GM12878 (cell line): Measurements from ENCODE around the gene PTPRM. TPM values are rescaled to one million over a fixed set of nuclear protein-coding genes. Genes with fewer than 3 reads are reported as not detected.

Experiments used
- ATAC-seq: fragments of 200-7000 bp; cut with Tn5 transposase; 3 replicates; pipeline ENCODE4 v1.9.1; 2020; ENCODE audit warnings: mild to moderate bottlenecking, moderate library complexity
- BruUV-seq: library from RNA; stranded (reverse); fragments of 400-500 nt; replicated peaks from 2 replicates; lab custom pipeline; 2021; lab: Mats Ljungman, UMichigan
- CTCF ChIA-PET: fragments of 300-600 bp; sonication (Branson Sonifier 250); formaldehyde crosslinking; extraction: SDS; loops from one replicate; lab custom pipeline; 2021; ENCODE audit warnings: inconsistent platforms; lab: Yijun Ruan, JAX
- POLR2A ChIA-PET: fragments of 350-600 bp; formaldehyde crosslinking; extraction: SDS; loops from one replicate; lab custom pipeline; 2021; ENCODE audit warnings: inconsistent platforms; lab: Charles Lee
- RAD21 ChIA-PET: fragments of 300-600 bp; sonication (Branson Sonifier 250); formaldehyde crosslinking; loops from one replicate; lab custom pipeline; 2023; ENCODE audit warnings: antibody characterized with exemption; ENCODE audit not compliant: unreplicated experiment; lab: Charles Lee
- SMC1A ChIA-PET: fragments of 300-600 bp; sonication (Branson Sonifier 250); formaldehyde crosslinking; loops from one replicate; lab custom pipeline; 2023; ENCODE audit not compliant: unreplicated experiment, uncharacterized antibody; lab: Charles Lee
- DNase-seq: peaks from one replicate; pipeline ENCODE4 v3.0.0-alpha.2; 2011; ENCODE audit warnings: low read depth, low spot score
- FAIRE-seq: peaks from 3 replicates; lab custom pipeline; 2011; peaks lifted over from hg19 to GRCh38; lab: Jason Lieb, UNC
- H2AFZ ChIP-seq: 2 replicates; pipeline ENCODE4 v1.6.0; 2011; ENCODE audit warnings: low read depth, low read length, control low read depth; ENCODE audit not compliant: control insufficient read depth
- H3K27ac ChIP-seq: 2 replicates; pipeline ENCODE4 v1.5.1; 2011; ENCODE audit warnings: control low read depth; ENCODE audit not compliant: control insufficient read depth, insufficient read depth
- H3K27me3 ChIP-seq, 2 experiments: replicated peaks in 1 of 2; 2 replicates each; pipeline versions ENCODE4 v1.6.0 to v1.6.1; 2011; ENCODE audit warnings: low read length in 1 of 2; ENCODE audit not compliant: control insufficient read depth in 2 of 2, insufficient read depth in 2 of 2
- H3K36me3 ChIP-seq, 2 experiments: 2 replicates each; pipeline ENCODE4 v1.5.1; 2011; ENCODE audit warnings: low read length in 1 of 2; ENCODE audit not compliant: control insufficient read depth in 2 of 2, insufficient read depth in 2 of 2
- H3K4me1 ChIP-seq: 2 replicates; pipeline ENCODE4 v1.6.1; 2011; ENCODE audit warnings: mild to moderate bottlenecking, low read length, moderate library complexity, mixed read lengths; ENCODE audit not compliant: control insufficient read depth, insufficient read depth
- H3K4me2 ChIP-seq: 2 replicates; pipeline ENCODE4 v1.6.0; 2011; ENCODE audit warnings: control low read depth; ENCODE audit not compliant: control insufficient read depth, insufficient read depth
- H3K4me3 ChIP-seq: fragments of 200-600 bp; sonication (generic); 2 replicates; pipeline ENCODE4 v1.5.1; 2016
- H3K79me2 ChIP-seq: 2 replicates; pipeline ENCODE4 v1.6.0; 2011; ENCODE audit warnings: low read length; ENCODE audit not compliant: control insufficient read depth, insufficient read depth
- H3K9ac ChIP-seq: 2 replicates; pipeline ENCODE4 v1.8.0; 2011; ENCODE audit warnings: low read length, control low read depth, mixed read lengths; ENCODE audit not compliant: control insufficient read depth, insufficient read depth
- H3K9me3 ChIP-seq: replicated peaks from 3 replicates; pipeline ENCODE4 v1.5.1; 2011; ENCODE audit warnings: mild to moderate bottlenecking, low read length; ENCODE audit not compliant: control insufficient read depth, insufficient read depth
- H4K20me1 ChIP-seq: 2 replicates; pipeline ENCODE4 v1.6.0; 2011; ENCODE audit not compliant: control insufficient read depth, insufficient read depth
- NFYA ChIP-seq: IDR thresholded peaks from 2 replicates; pipeline ENCODE4 v1.6.1; 2011; ENCODE audit warnings: low read depth, mild to moderate bottlenecking, low read length, improper control_type of control experiment, borderline replicate concordance
- PAX5 ChIP-seq: IDR thresholded peaks from 2 replicates; pipeline ENCODE4 v1.6.1; 2011; ENCODE audit warnings: low read depth, low read length, borderline replicate concordance
- SP1 ChIP-seq: IDR thresholded peaks from one replicate; pipeline ENCODE4 v1.6.1; 2011; ENCODE audit warnings: low read depth, low read length
- STAT3 ChIP-seq: IDR thresholded peaks from 2 replicates; pipeline ENCODE4 v1.6.1; 2011; ENCODE audit warnings: low read depth, low read length, improper control_type of control experiment
- TAF1 ChIP-seq: IDR thresholded peaks from 2 replicates; pipeline ENCODE4 v1.6.1; 2011; ENCODE audit warnings: mild to moderate bottlenecking, low read depth, low read length, borderline replicate concordance
- ZNF384 ChIP-seq: IDR thresholded peaks from 2 replicates; pipeline ENCODE4 v1.6.1; 2012; ENCODE audit warnings: low read depth, mild to moderate bottlenecking, low read length, improper control_type of control experiment, borderline replicate concordance
- ZNF622 ChIP-seq: fragments of 450-650 bp; IDR thresholded peaks from 2 replicates; pipeline ENCODE4 v1.6.1; 2017; ENCODE audit warnings: mild to moderate bottlenecking, inconsistent platforms
- ZZZ3 ChIP-seq: IDR thresholded peaks from 2 replicates; pipeline ENCODE4 v1.6.1; 2011; ENCODE audit warnings: low read depth; ENCODE audit not compliant: control insufficient read depth, insufficient read length
- WGBS: methylation state at CpG from one replicate; pipeline ENCODE4 v1.1.6; 2016; ENCODE audit warnings: low lambda C conversion rate; ENCODE audit not compliant: insufficient replicate concordance, insufficient coverage; ENCODE audit errors: missing lambda C conversion rate; 5-methylcytosine and 5-hydroxymethylcytosine counted together
- in situ Hi-C: fragments of 300-500 bp; cut with MboI; formaldehyde crosslinking; loops from 9 replicates; pipeline ENCODE4 v1.14.3; 2018; ENCODE audit warnings: mixed read lengths
- intact Hi-C: fragments of 100-400 bp; cut with micrococcal nuclease; formaldehyde crosslinking; loops from one replicate; pipeline ENCODE4 v1.14.2; 2022; ENCODE audit not compliant: unreplicated experiment
- polyA plus RNA-seq, 11 experiments: library from polyadenylated mRNA; depleted of rRNA in 4 of 11; unstranded in 6 of 11; stranded (reverse) in 5 of 11; fragments of >200 nt; fragmentation: Nextera tagmentation in 4 of 11; fragmentation: Illumina TruSeq in 1 of 11; extraction: Ambion mirVana in 4 of 11; extraction: Trizol in 1 of 11; gene quantifications; 1 replicate in 1 of 11; 2 replicates in 10 of 11; pipeline versions ENCODE4 v1.2.1 to v1.2.3, GENCODE V29; 2011 to 2016; ENCODE audit warnings: inconsistent platforms in 2 of 11, missing spikeins in 2 of 11, low read depth in 1 of 11
- total RNA-seq, 4 experiments: library from RNA; depleted of rRNA in 3 of 4; stranded (reverse); fragments of >200 nt in 3 of 4; fragmentation: Illumina TruSeq in 1 of 4; extraction: Trizol in 1 of 4; gene quantifications; 2 replicates each; pipeline versions ENCODE4 v1.2.1 to v1.2.3, GENCODE V29; 2013 to 2021
- TF ChIP-seq, protein P1 (sequence below): fragments of 450-650 bp; formaldehyde crosslinking; IDR thresholded peaks from 2 replicates; pipeline ENCODE4 v1.4.0; 2022; ENCODE audit warnings: mild to moderate bottlenecking, moderate library complexity
- TF ChIP-seq, protein P2 (sequence below): fragments of 150-350 bp; IDR thresholded peaks from 2 replicates; pipeline ENCODE4 v1.6.1; 2016; ENCODE audit warnings: low read depth, low read length
- TF ChIP-seq, protein P3 (sequence below): IDR thresholded peaks from 2 replicates; pipeline ENCODE4 v1.6.1; 2012; ENCODE audit warnings: improper control_type of control experiment, low read depth, low read length; ENCODE audit not compliant: insufficient replicate concordance

The PTPRM gene
- total and polyA plus RNA-seq, 10 of the 15 experiments (the other 5 are each of a cell fraction or from before 2014, with no cell fraction given) = 0.07 to 22.6 (median 0.60) TPM

DNA sequence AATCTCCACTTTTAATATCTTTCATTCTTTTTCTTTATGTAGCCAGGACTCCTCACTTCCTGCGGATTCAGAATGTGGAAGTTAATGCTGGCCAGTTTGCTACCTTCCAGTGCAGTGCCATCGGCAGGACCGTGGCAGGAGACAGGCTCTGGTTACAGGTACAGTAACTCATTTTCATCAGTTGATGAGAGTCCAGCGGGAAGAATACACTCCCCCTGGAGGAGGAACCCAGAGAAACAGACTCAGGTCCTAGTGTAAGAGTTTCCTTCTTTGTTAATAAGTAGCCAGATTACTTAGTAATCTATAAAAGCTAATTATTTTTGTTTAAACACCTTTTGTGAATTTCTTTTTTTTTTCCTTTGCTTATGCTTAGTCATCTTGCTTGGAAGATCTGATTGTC is 359.4 kb downstream of the PTPRM start:
- no peaks in the 10 kb centered on the region for H3K9me3 ChIP-seq
- in situ Hi-C loops = no loop called here
- FAIRE-seq = no peak
- TF ChIP-seq SP1 = no peak
- TF ChIP-seq, protein P1, sequence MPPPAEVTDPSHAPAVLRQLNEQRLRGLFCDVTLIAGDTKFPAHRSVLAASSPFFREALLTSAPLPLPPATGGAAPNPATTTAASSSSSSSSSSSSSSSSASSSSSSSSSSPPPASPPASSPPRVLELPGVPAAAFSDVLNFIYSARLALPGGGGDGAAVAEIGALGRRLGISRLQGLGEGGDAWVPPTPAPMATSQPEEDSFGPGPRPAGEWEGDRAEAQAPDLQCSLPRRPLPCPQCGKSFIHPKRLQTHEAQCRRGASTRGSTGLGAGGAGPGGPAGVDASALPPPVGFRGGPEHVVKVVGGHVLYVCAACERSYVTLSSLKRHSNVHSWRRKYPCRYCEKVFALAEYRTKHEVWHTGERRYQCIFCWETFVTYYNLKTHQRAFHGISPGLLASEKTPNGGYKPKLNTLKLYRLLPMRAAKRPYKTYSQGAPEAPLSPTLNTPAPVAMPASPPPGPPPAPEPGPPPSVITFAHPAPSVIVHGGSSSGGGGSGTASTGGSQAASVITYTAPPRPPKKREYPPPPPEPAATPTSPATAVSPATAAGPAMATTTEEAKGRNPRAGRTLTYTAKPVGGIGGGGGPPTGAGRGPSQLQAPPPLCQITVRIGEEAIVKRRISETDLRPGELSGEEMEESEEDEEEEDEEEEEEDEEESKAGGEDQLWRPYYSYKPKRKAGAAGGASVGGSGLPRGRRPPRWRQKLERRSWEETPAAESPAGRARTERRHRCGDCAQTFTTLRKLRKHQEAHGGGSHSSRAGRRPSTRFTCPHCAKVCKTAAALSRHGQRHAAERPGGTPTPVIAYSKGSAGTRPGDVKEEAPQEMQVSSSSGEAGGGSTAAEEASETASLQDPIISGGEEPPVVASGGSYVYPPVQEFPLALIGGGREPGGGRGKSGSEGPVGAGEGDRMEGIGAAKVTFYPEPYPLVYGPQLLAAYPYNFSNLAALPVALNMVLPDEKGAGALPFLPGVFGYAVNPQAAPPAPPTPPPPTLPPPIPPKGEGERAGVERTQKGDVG (CRISPR knock-in tag) = no peak
- no peak for TF ChIP-seq ZNF384
- TF ChIP-seq ZZZ3 = no peak
- no peak for TF ChIP-seq ZNF622
- no peak for TF ChIP-seq STAT3
- TF ChIP-seq, protein P2, sequence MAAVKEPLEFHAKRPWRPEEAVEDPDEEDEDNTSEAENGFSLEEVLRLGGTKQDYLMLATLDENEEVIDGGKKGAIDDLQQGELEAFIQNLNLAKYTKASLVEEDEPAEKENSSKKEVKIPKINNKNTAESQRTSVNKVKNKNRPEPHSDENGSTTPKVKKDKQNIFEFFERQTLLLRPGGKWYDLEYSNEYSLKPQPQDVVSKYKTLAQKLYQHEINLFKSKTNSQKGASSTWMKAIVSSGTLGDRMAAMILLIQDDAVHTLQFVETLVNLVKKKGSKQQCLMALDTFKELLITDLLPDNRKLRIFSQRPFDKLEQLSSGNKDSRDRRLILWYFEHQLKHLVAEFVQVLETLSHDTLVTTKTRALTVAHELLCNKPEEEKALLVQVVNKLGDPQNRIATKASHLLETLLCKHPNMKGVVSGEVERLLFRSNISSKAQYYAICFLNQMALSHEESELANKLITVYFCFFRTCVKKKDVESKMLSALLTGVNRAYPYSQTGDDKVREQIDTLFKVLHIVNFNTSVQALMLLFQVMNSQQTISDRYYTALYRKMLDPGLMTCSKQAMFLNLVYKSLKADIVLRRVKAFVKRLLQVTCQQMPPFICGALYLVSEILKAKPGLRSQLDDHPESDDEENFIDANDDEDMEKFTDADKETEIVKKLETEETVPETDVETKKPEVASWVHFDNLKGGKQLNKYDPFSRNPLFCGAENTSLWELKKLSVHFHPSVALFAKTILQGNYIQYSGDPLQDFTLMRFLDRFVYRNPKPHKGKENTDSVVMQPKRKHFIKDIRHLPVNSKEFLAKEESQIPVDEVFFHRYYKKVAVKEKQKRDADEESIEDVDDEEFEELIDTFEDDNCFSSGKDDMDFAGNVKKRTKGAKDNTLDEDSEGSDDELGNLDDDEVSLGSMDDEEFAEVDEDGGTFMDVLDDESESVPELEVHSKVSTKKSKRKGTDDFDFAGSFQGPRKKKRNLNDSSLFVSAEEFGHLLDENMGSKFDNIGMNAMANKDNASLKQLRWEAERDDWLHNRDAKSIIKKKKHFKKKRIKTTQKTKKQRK = no peak
- TF ChIP-seq NFYA = no peak
- no peak for TF ChIP-seq PAX5
- TF ChIP-seq, protein P3, sequence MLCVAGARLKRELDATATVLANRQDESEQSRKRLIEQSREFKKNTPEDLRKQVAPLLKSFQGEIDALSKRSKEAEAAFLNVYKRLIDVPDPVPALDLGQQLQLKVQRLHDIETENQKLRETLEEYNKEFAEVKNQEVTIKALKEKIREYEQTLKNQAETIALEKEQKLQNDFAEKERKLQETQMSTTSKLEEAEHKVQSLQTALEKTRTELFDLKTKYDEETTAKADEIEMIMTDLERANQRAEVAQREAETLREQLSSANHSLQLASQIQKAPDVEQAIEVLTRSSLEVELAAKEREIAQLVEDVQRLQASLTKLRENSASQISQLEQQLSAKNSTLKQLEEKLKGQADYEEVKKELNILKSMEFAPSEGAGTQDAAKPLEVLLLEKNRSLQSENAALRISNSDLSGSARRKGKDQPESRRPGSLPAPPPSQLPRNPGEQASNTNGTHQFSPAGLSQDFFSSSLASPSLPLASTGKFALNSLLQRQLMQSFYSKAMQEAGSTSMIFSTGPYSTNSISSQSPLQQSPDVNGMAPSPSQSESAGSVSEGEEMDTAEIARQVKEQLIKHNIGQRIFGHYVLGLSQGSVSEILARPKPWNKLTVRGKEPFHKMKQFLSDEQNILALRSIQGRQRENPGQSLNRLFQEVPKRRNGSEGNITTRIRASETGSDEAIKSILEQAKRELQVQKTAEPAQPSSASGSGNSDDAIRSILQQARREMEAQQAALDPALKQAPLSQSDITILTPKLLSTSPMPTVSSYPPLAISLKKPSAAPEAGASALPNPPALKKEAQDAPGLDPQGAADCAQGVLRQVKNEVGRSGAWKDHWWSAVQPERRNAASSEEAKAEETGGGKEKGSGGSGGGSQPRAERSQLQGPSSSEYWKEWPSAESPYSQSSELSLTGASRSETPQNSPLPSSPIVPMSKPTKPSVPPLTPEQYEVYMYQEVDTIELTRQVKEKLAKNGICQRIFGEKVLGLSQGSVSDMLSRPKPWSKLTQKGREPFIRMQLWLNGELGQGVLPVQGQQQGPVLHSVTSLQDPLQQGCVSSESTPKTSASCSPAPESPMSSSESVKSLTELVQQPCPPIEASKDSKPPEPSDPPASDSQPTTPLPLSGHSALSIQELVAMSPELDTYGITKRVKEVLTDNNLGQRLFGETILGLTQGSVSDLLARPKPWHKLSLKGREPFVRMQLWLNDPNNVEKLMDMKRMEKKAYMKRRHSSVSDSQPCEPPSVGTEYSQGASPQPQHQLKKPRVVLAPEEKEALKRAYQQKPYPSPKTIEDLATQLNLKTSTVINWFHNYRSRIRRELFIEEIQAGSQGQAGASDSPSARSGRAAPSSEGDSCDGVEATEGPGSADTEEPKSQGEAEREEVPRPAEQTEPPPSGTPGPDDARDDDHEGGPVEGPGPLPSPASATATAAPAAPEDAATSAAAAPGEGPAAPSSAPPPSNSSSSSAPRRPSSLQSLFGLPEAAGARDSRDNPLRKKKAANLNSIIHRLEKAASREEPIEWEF = no peak
- TF ChIP-seq TAF1 = no peak

More for the DNA sequence above, 359.4 kb downstream of the PTPRM start:
- RAD21 ChIA-PET = interaction anchor here (1.3 to 1.8 kb wide), 3 partner anchors 14 to 44 kb away, joined by 3 to 5 read pairs (median 4); no protein-coding TSS in a partner anchor
- Histone ChIP-seq H3K4me3 (no peak overlapping the region), H2AFZ (no peak overlapping the region), H3K4me2 (no peak overlapping the region), H4K20me1 (no peaks in the 10 kb centered on the region), H3K27me3 (no peaks in the 10 kb centered on the region), H3K36me3 (no peaks in the 10 kb centered on the region), H3K4me1 (no peaks in the 10 kb centered on the region), H3K79me2 (no peaks in the 10 kb centered on the region), H3K27ac (no peak overlapping the region), H3K9ac (no peak overlapping the region)
- POLR2A ChIA-PET = interaction anchor here (1.0 to 1.5 kb wide), 2 partner anchors 22 to 55 kb away, joined by 3 to 4 read pairs; no protein-coding TSS in a partner anchor
- ATAC-seq (no peak), DNase-seq (no peak)
- CTCF ChIA-PET = interaction anchor here (0.9 to 1.7 kb wide), 5 partner anchors 12 to 50 kb away, joined by 3 to 5 read pairs (median 4); no protein-coding TSS in a partner anchor
- BruUV-seq = no TSS peak
- WGBS = 54% methylated on average over 4 of the region's 4 CpGs
- SMC1A ChIA-PET = interaction anchor here (0.6 to 1.6 kb wide), 12 partner anchors 12 to 137 kb away, joined by 3 to 5 read pairs (median 3); no protein-coding TSS in a partner anchor
- intact Hi-C loops = no loop called here
